H9 (cell line): ENCODE results near the gene FMNL1. TPM values are rescaled to one million over a fixed set of nuclear protein-coding genes. Genes with fewer than 3 reads are reported as not detected.

Experiments
- DNase-seq: peaks from one replicate; pipeline ENCODE4 v3.0.0-alpha.2; 2017
- H2AFZ ChIP-seq: one replicate; pipeline ENCODE4 v1.6.1; 2013; ENCODE audit warnings: mild to moderate bottlenecking, low read length, control low read depth, moderate library complexity
- H2AK5ac ChIP-seq: 2 replicates; pipeline ENCODE4 v1.6.1; 2013; ENCODE audit warnings: low read length, control low read depth, mixed read lengths; ENCODE audit not compliant: insufficient read length
- H2BK120ac ChIP-seq: one replicate; pipeline ENCODE4 v1.6.1; 2013; ENCODE audit warnings: low read depth, mild to moderate bottlenecking, low read length, control low read depth, inconsistent platforms; ENCODE audit not compliant: poor library complexity, severe bottlenecking
- H2BK12ac ChIP-seq: 2 replicates; pipeline ENCODE4 v1.6.1; 2013; ENCODE audit warnings: low read length, control low read depth, mixed read lengths, low read depth; ENCODE audit not compliant: insufficient read length
- H2BK15ac ChIP-seq: 2 replicates; pipeline ENCODE4 v1.6.1; 2013; ENCODE audit warnings: low read depth, low read length, control low read depth
- H2BK20ac ChIP-seq: one replicate; pipeline ENCODE4 v1.6.1; 2013; ENCODE audit warnings: low read depth, mild to moderate bottlenecking, low read length, control low read depth, inconsistent platforms; ENCODE audit not compliant: poor library complexity, severe bottlenecking
- H2BK5ac ChIP-seq: 2 replicates; pipeline ENCODE4 v1.6.1; 2013; ENCODE audit warnings: low read length, control low read depth, mixed read lengths; ENCODE audit not compliant: insufficient read length
- H3K14ac ChIP-seq: 2 replicates; pipeline ENCODE4 v1.6.1; 2013; ENCODE audit warnings: low read length, control low read depth; ENCODE audit not compliant: insufficient read depth
- H3K18ac ChIP-seq: 2 replicates; pipeline ENCODE4 v1.6.1; 2013; ENCODE audit warnings: low read depth, mild to moderate bottlenecking, mixed read lengths, low read length, control low read depth; ENCODE audit not compliant: insufficient read length
- H3K23ac ChIP-seq: 2 replicates; pipeline ENCODE4 v1.6.1; 2013; ENCODE audit warnings: low read length, control low read depth, mixed read lengths, low read depth; ENCODE audit not compliant: insufficient read length
- H3K23me2 ChIP-seq: 2 replicates; pipeline ENCODE4 v1.6.1; 2013; ENCODE audit warnings: low read depth, mild to moderate bottlenecking, mixed read lengths, low read length, control low read depth; ENCODE audit not compliant: insufficient read length, poor library complexity, severe bottlenecking
- H3K27ac ChIP-seq: 2 replicates; pipeline ENCODE4 v1.5.1; 2013; ENCODE audit warnings: low read length, control low read depth, mixed read lengths, low read depth; ENCODE audit not compliant: insufficient read length
- H3K27me3 ChIP-seq: 2 replicates; pipeline ENCODE4 v1.6.1; 2013; ENCODE audit warnings: low read length, control low read depth, inconsistent platforms; ENCODE audit not compliant: insufficient read depth
- H3K4ac ChIP-seq: 2 replicates; pipeline ENCODE4 v1.6.1; 2013; ENCODE audit warnings: low read depth, mild to moderate bottlenecking, control low read depth, inconsistent platforms, low read length, moderate library complexity
- H3K4me1 ChIP-seq: 2 replicates; pipeline ENCODE4 v1.6.1; 2013; ENCODE audit warnings: low read length, control low read depth, inconsistent platforms; ENCODE audit not compliant: insufficient read depth
- H3K4me2 ChIP-seq: 2 replicates; pipeline ENCODE4 v1.6.1; 2013; ENCODE audit warnings: low read length, control low read depth, mixed read lengths; ENCODE audit not compliant: insufficient read length, insufficient read depth
- H3K56ac ChIP-seq: 2 replicates; pipeline ENCODE4 v1.6.1; 2013; ENCODE audit warnings: low read depth, mild to moderate bottlenecking, mixed read lengths, low read length, control low read depth; ENCODE audit not compliant: insufficient read length
- H3K79me1 ChIP-seq: 2 replicates; pipeline ENCODE4 v1.6.1; 2013; ENCODE audit warnings: low read depth, mild to moderate bottlenecking, moderate library complexity, low read length, control low read depth, inconsistent platforms; ENCODE audit not compliant: insufficient read depth, poor library complexity, severe bottlenecking
- H3K79me2 ChIP-seq: 2 replicates; pipeline ENCODE4 v1.6.1; 2013; ENCODE audit warnings: low read length, control low read depth, inconsistent platforms; ENCODE audit not compliant: insufficient read depth
- H3K9ac ChIP-seq: 2 replicates; pipeline ENCODE4 v1.6.1; 2013; ENCODE audit warnings: low read length, control low read depth, mixed read lengths; ENCODE audit not compliant: insufficient read length; ENCODE audit errors: extremely low read depth
- H3K9me3 ChIP-seq: one replicate; pipeline ENCODE4 v1.6.1; 2013; ENCODE audit warnings: low read depth, low read length, inconsistent platforms; ENCODE audit not compliant: control insufficient read depth
- H3T11ph ChIP-seq: one replicate; pipeline ENCODE4 v1.6.1; 2013; ENCODE audit warnings: mild to moderate bottlenecking, low read length, control low read depth, inconsistent platforms
- H4K20me1 ChIP-seq: one replicate; pipeline ENCODE4 v1.6.1; 2013; ENCODE audit not compliant: control insufficient read depth, insufficient read length, insufficient read depth
- H4K5ac ChIP-seq: 2 replicates; pipeline ENCODE4 v1.6.1; 2013; ENCODE audit warnings: low read depth, mild to moderate bottlenecking, mixed read lengths, low read length, control low read depth; ENCODE audit not compliant: insufficient read length
- H4K8ac ChIP-seq: replicated peaks from 2 replicates; pipeline ENCODE4 v1.6.1; 2013; ENCODE audit warnings: low read length, control low read depth, mixed read lengths, low read depth; ENCODE audit not compliant: insufficient read length
- H4K91ac ChIP-seq: 2 replicates; pipeline ENCODE4 v1.6.1; 2013; ENCODE audit warnings: low read depth, mild to moderate bottlenecking, moderate library complexity, mixed read lengths, low read length, control low read depth; ENCODE audit not compliant: insufficient read length
- H3K27ac Mint-ChIP-seq, 3 experiments: 2 replicates in 2 of 3; 3 replicates in 1 of 3; pipeline ENCODE4 v1.8.0; 2020 to 2021; ENCODE audit warnings: mixed read lengths in 3 of 3, mild to moderate bottlenecking in 1 of 3, moderate library complexity in 1 of 3
- H3K27me3 Mint-ChIP-seq: 2 replicates; pipeline ENCODE4 v1.8.0; 2021; ENCODE audit warnings: low read depth, mild to moderate bottlenecking, moderate library complexity, mixed read lengths
- H3K36me3 Mint-ChIP-seq, 3 experiments: 2 replicates in 2 of 3; 3 replicates in 1 of 3; pipeline ENCODE4 v1.8.0; 2020 to 2021; ENCODE audit warnings: low read depth in 3 of 3, mixed read lengths in 3 of 3; ENCODE audit not compliant: insufficient read depth in 1 of 3
- H3K4me1 Mint-ChIP-seq, 2 experiments: 2 replicates each; pipeline ENCODE4 v1.8.0; 2020; ENCODE audit warnings: mixed read lengths in 2 of 2
- H3K4me3 Mint-ChIP-seq, 2 experiments: 2 replicates in 1 of 2; 3 replicates in 1 of 2; pipeline ENCODE4 v1.8.0; 2020 to 2021; ENCODE audit warnings: mild to moderate bottlenecking in 2 of 2, mixed read lengths in 2 of 2, moderate library complexity in 1 of 2
- H3K9me3 Mint-ChIP-seq, 2 experiments: 2 replicates in 1 of 2; 3 replicates in 1 of 2; pipeline ENCODE4 v1.8.0; 2020; ENCODE audit warnings: mild to moderate bottlenecking in 2 of 2, mixed read lengths in 2 of 2, moderate library complexity in 1 of 2
- WGBS: extraction: QIAGEN DNeasy Blood & Tissue Kit; methylation state at CpG from one replicate; pipeline ENCODE4 v1.1.7; 2013; ENCODE audit warnings: missing lambda C conversion rate, low lambda C conversion rate, mixed read lengths; ENCODE audit not compliant: insufficient read length; ENCODE audit errors: extremely low coverage; 5-methylcytosine and 5-hydroxymethylcytosine counted together
- total RNA-seq: library from RNA; stranded (reverse); gene quantifications from 2 replicates; pipeline ENCODE4 v1.2.1, GENCODE V29; 2021
- TF ChIP-seq, protein P1 (sequence below): fragments of 200-600 bp; sonication (generic); conservative IDR thresholded peaks from 3 replicates; pipeline ENCODE4 v1.8.0; 2021; ENCODE audit warnings: antibody characterized with exemption, mild to moderate bottlenecking

The FMNL1 gene
- total RNA-seq, 1 experiment from 2014 or later = 6.9 TPM

DNA sequence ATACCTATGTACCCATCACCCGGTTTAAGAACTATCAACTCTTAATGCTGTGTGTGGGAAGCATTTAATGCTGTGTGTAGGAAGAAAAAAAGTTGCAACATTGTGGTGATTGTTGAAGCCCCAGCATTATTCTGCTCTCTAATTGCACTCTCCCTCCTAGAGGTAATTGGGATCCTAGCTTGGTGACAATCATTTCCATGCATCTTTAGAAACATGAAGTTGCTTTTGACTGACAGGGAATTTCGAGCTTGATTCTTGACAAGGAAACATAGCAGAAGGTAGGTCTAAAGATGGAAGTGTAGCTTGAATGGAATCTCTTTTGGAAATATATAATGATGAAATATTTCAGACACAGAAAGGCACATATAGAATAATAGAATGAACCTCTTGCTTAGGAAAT, 32.7 kb upstream of the FMNL1 start:
- Mint-ChIP-seq H3K9me3 (no peaks in the 10 kb centered on the region), H3K4me1 (peaks cover 2 to 6% of the 10 kb centered on the region in 2 experiments; a peak in 3 of 4 replicates), H3K36me3 (no peaks in the 10 kb centered on the region; a peak in 1 of 7 replicates), H3K27me3 (peaks cover 2% of the 10 kb centered on the region; the same call in 1 of the 2 replicates), H3K27ac (no peak overlapping the region), H3K4me3 (no peak overlapping the region)
- H4K91ac ChIP-seq = no peak overlapping the region
- H2BK5ac ChIP-seq = no peak overlapping the region
- no peaks in the 10 kb centered on the region for H3K27me3 ChIP-seq
- H3K23me2 ChIP-seq = no peaks in the 10 kb centered on the region
- no peak for DNase-seq
- H3K4me2 ChIP-seq = no peak overlapping the region
- H3K56ac ChIP-seq = no peak overlapping the region
- H2BK12ac ChIP-seq = no peak overlapping the region
- H3K79me1 ChIP-seq = no peaks in the 10 kb centered on the region
- no peak overlapping the region for H3K14ac ChIP-seq
- H3K9ac ChIP-seq = no peak overlapping the region
- H2AK5ac ChIP-seq = no peak overlapping the region
- H3K4me1 ChIP-seq = no peaks in the 10 kb centered on the region
- H2BK20ac ChIP-seq = no peak overlapping the region
- H4K20me1 ChIP-seq = no peaks in the 10 kb centered on the region
- H3K18ac ChIP-seq = no peak overlapping the region
- H2AFZ ChIP-seq = no peak overlapping the region
- no peak overlapping the region for H4K8ac ChIP-seq
- no peak overlapping the region for H3K4ac ChIP-seq
- H3T11ph ChIP-seq = no peak overlapping the region
- no peaks in the 10 kb centered on the region for H3K9me3 ChIP-seq
- H2BK120ac ChIP-seq = no peak overlapping the region
- no CpG with 5 or more reads among the region's 2 CpGs for WGBS
- H3K23ac ChIP-seq = no peak overlapping the region
- TF ChIP-seq, protein P1, sequence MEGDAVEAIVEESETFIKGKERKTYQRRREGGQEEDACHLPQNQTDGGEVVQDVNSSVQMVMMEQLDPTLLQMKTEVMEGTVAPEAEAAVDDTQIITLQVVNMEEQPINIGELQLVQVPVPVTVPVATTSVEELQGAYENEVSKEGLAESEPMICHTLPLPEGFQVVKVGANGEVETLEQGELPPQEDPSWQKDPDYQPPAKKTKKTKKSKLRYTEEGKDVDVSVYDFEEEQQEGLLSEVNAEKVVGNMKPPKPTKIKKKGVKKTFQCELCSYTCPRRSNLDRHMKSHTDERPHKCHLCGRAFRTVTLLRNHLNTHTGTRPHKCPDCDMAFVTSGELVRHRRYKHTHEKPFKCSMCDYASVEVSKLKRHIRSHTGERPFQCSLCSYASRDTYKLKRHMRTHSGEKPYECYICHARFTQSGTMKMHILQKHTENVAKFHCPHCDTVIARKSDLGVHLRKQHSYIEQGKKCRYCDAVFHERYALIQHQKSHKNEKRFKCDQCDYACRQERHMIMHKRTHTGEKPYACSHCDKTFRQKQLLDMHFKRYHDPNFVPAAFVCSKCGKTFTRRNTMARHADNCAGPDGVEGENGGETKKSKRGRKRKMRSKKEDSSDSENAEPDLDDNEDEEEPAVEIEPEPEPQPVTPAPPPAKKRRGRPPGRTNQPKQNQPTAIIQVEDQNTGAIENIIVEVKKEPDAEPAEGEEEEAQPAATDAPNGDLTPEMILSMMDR = no peak
- no peak overlapping the region for H2BK15ac ChIP-seq
- H3K27ac ChIP-seq = no peak overlapping the region
- H4K5ac ChIP-seq = no peak overlapping the region
- no peaks in the 10 kb centered on the region for H3K79me2 ChIP-seq
